GM12878 (cell line): ENCODE measurements around the gene CROT.

Experiments
- BCL3 ChIP-seq: IDR thresholded peaks from 2 replicates; pipeline ENCODE4 v1.6.1; 2011; ENCODE audit warnings: borderline replicate concordance, low read depth, mild to moderate bottlenecking, moderate library complexity, low read length; ENCODE audit not compliant: insufficient read depth, poor library complexity, severe bottlenecking
- CTCF ChIP-seq, 3 experiments: IDR thresholded peaks in 2 of 3; conservative IDR thresholded peaks in 1 of 3; 2 replicates each; pipeline ENCODE4 v1.5.1; 2011; ENCODE audit warnings: low read depth in 3 of 3, low read length in 3 of 3, mild to moderate bottlenecking in 3 of 3, control low read depth in 2 of 3, moderate library complexity in 2 of 3, inconsistent platforms in 1 of 3, mixed read lengths in 1 of 3; ENCODE audit not compliant: control insufficient read depth in 2 of 3, insufficient read depth in 1 of 3; ENCODE audit errors: extremely low read depth in 1 of 3
- HDAC6 ChIP-seq: fragments of 200-600 bp; sonication (generic); IDR thresholded peaks from one replicate; pipeline ENCODE4 v1.8.0; 2017; ENCODE audit warnings: antibody characterized with exemption; ENCODE audit not compliant: unreplicated experiment
- MYB ChIP-seq: fragments of 150-350 bp; IDR thresholded peaks from 2 replicates; pipeline ENCODE4 v1.6.1; 2014; ENCODE audit warnings: mild to moderate bottlenecking, low read depth, low read length, borderline replicate concordance
- NFXL1 ChIP-seq: fragments of 450-650 bp; IDR thresholded peaks from 2 replicates; pipeline ENCODE4 v1.6.1; 2017; ENCODE audit warnings: antibody characterized with exemption, mild to moderate bottlenecking, borderline replicate concordance
- POLR2A ChIP-seq: IDR thresholded peaks from 2 replicates; pipeline ENCODE4 v1.6.1; 2011; ENCODE audit warnings: low read depth, mild to moderate bottlenecking, low read length
- SPI1 ChIP-seq: IDR thresholded peaks from 2 replicates; pipeline ENCODE4 v1.6.1; 2011; ENCODE audit warnings: low read depth, mild to moderate bottlenecking, low read length, moderate library complexity, borderline replicate concordance; ENCODE audit not compliant: insufficient read depth
- YY1 ChIP-seq: IDR thresholded peaks from 2 replicates; pipeline ENCODE4 v1.6.1; 2011; ENCODE audit warnings: low read depth, mild to moderate bottlenecking, low read length

DNA sequence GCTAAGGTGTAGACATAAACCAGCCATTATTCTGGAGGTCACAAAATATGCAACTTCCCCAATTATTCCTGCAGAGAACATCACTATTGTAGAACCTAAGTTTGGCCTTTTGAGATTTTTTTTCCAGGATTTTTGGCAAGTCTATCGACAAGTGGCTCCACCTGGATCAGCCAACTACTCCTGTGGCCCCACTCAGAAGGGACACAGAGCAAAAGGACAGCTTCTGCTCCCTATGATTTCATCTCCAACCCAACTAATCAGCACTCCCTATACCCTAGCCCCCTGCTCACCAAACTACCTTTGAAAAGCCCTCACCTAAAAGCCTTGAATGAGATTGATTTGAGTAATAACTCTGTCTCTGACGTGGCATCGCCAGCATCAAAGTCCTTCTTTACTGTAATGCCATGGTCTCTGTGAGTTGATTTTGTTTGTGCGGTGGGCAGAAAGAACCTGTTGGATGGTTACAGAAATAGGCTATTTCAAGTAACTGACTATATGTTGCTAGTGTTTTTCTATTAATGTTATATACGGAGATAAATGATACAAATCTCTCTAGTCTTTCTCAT lies 13.7 kb upstream of the CROT start:
- TF ChIP-seq POLR2A (no peak), SPI1 (no peak), YY1 (no peak), CTCF (IDR thresholded peaks at IDR 0.05 in 2 of 3, conservative IDR thresholded peaks at IDR 0.05 in 1 of 3; ENCODE audit: control insufficient read depth in 2 of 3, extremely low read depth in 1 of 3, insufficient read depth in 1 of 3, low read depth in 3 of 3, low read length in 3 of 3) (no peak), HDAC6 (no peak), MYB (no peak), BCL3 (no peak), NFXL1 (no peak)
